Stimulated activated CD4-positive, alpha-beta T cell treated with anti-CD3 and anti-CD28 coated beads, Interleukin-4, amount 100 ng/mL, for 1 hour (primary cell): ENCODE measurements around the gene IL6ST.

Experiments used
- DNase-seq: peaks from one replicate; pipeline ENCODE4 v3.0.0-alpha.2; 2020

IL6ST gene

GRCh38 chr5:55917402-55918086 lies 77.2 kb downstream of the IL6ST start:
- no peak for DNase-seq

- no peak for DNase-seq
Measured at GRCh38 chr5:55916986-55917385, 77.8 kb downstream of the IL6ST start.

GRCh38 chr5:55915783-55916182 lies 79.0 kb downstream of the IL6ST start:
- DNase-seq = no peak

- no peak for DNase-seq
Measured at GRCh38 chr5:55914971-55915370, 79.8 kb downstream of the IL6ST start.

GRCh38 chr5:55913466-55914413 lies 81.0 kb downstream of the IL6ST start:
- DNase-seq = no peak

GRCh38 chr5:55911784-55912653 lies 82.7 kb downstream of the IL6ST start:
- DNase-seq = no peak

- no peak for DNase-seq
Measured at GRCh38 chr5:55908804-55909203, 86.0 kb downstream of the IL6ST start.

- no peak for DNase-seq
Measured at GRCh38 chr5:55907927-55908326, 86.8 kb downstream of the IL6ST start.

GRCh38 chr5:55905251-55905650 lies 89.5 kb downstream of the IL6ST start:
- no peak for DNase-seq

GRCh38 chr5:55904152-55904551 lies 90.6 kb downstream of the IL6ST start:
- DNase-seq = no peak

- DNase-seq = peak; percentile 54
Measured at GRCh38 chr5:55903121-55903701, 91.6 kb downstream of the IL6ST start.

GRCh38 chr5:55902696-55903095 lies 92.1 kb downstream of the IL6ST start:
- no peak for DNase-seq

GRCh38 chr5:55900776-55901175 lies 94.0 kb downstream of the IL6ST start:
- DNase-seq = no peak

- no peak for DNase-seq
Measured at GRCh38 chr5:55900068-55900467, 94.7 kb downstream of the IL6ST start.

GRCh38 chr5:55899344-55899743 lies 95.4 kb downstream of the IL6ST start:
- no peak for DNase-seq

- no peak for DNase-seq
Measured at GRCh38 chr5:55897905-55898304, 96.9 kb downstream of the IL6ST start.

GRCh38 chr5:55897206-55897894 lies 97.4 kb downstream of the IL6ST start:
- no peak for DNase-seq

- no peak for DNase-seq
Measured at GRCh38 chr5:55896663-55897062, 98.1 kb downstream of the IL6ST start.

GRCh38 chr5:55896238-55896637 lies 98.5 kb downstream of the IL6ST start:
- DNase-seq = no peak

GRCh38 chr5:55895346-55895745 lies 99.4 kb downstream of the IL6ST start:
- no peak for DNase-seq

- DNase-seq = no peak
Measured at GRCh38 chr5:55894135-55894534, 100.6 kb downstream of the IL6ST start.

GRCh38 chr5:55892479-55892878 lies 102.3 kb downstream of the IL6ST start:
- DNase-seq = no peak
